Neuronal stem cell (in vitro differentiated cells): ENCODE results near the gene PPP3CA.
"Not testable (repeated sequence)": the region's sequence is repeated elsewhere in the genome, so short reads cannot be mapped to it uniquely, and the experiment has no call there.

Experiments used
- DNase-seq: peaks from one replicate; pipeline ENCODE4 v3.0.0-alpha.2; 2013; ENCODE audit warnings: low spot score
- H2AFZ ChIP-seq: one replicate; pipeline ENCODE4 v1.6.1; 2013; ENCODE audit warnings: mild to moderate bottlenecking, low read length, inconsistent platforms
- H2AK5ac ChIP-seq: 2 replicates; pipeline ENCODE4 v1.6.1; 2013; ENCODE audit warnings: low read depth, mild to moderate bottlenecking, inconsistent platforms, low read length, moderate library complexity, mixed read lengths
- H2BK120ac ChIP-seq: 2 replicates; pipeline ENCODE4 v1.6.1; 2013; ENCODE audit warnings: low read depth, mild to moderate bottlenecking, inconsistent platforms, low read length, moderate library complexity, mixed read lengths
- H2BK12ac ChIP-seq: one replicate; pipeline ENCODE4 v1.6.1; 2013; ENCODE audit warnings: low read length, inconsistent platforms
- H2BK15ac ChIP-seq: 2 replicates; pipeline ENCODE4 v1.6.1; 2013; ENCODE audit warnings: mild to moderate bottlenecking, low read length, inconsistent platforms, mixed read lengths
- H2BK5ac ChIP-seq: one replicate; pipeline ENCODE4 v1.6.1; 2013; ENCODE audit warnings: inconsistent platforms, mild to moderate bottlenecking, low read length, moderate library complexity
- H3K14ac ChIP-seq: one replicate; pipeline ENCODE4 v1.6.1; 2013; ENCODE audit warnings: low read length, inconsistent platforms
- H3K18ac ChIP-seq: 2 replicates; pipeline ENCODE4 v1.6.1; 2013; ENCODE audit warnings: low read length, inconsistent platforms
- H3K23ac ChIP-seq: 2 replicates; pipeline ENCODE4 v1.6.1; 2013; ENCODE audit warnings: low read depth, mild to moderate bottlenecking, mixed read lengths, low read length, inconsistent platforms; ENCODE audit not compliant: poor library complexity
- H3K27ac ChIP-seq: replicated peaks from 3 replicates; pipeline ENCODE4 v1.5.1; 2013; ENCODE audit warnings: low read length, inconsistent platforms
- H3K27me3 ChIP-seq, 3 experiments: 2 replicates each; pipeline ENCODE4 v1.6.1; 2013; ENCODE audit warnings: low read length in 3 of 3, mild to moderate bottlenecking in 2 of 3, inconsistent platforms in 1 of 3, low read depth in 1 of 3, mixed read lengths in 1 of 3, moderate library complexity in 1 of 3; ENCODE audit not compliant: control insufficient read depth in 3 of 3, insufficient read depth in 3 of 3
- H3K36me3 ChIP-seq, 2 donors: replicated peaks in 1 of 2; 2 replicates each; pipeline ENCODE4 v1.6.1; 2013; ENCODE audit warnings: low read length in 2 of 2; ENCODE audit not compliant: control insufficient read depth in 2 of 2, insufficient read depth in 2 of 2
- H3K4ac ChIP-seq: 2 replicates; pipeline ENCODE4 v1.6.1; 2013; ENCODE audit warnings: inconsistent platforms, mild to moderate bottlenecking, low read length, moderate library complexity
- H3K4me1 ChIP-seq, 2 donors: 1 replicate in 1 of 2; 2 replicates in 1 of 2; pipeline ENCODE4 v1.6.1; 2013; ENCODE audit warnings: low read length in 2 of 2, low read depth in 1 of 2; ENCODE audit not compliant: control insufficient read depth in 2 of 2, insufficient read depth in 1 of 2
- H3K4me2 ChIP-seq: one replicate; pipeline ENCODE4 v1.6.1; 2013; ENCODE audit warnings: mild to moderate bottlenecking, low read length, inconsistent platforms; ENCODE audit not compliant: insufficient read depth, poor library complexity, severe bottlenecking
- H3K4me3 ChIP-seq, 2 donors: 2 replicates each; pipeline ENCODE4 v1.5.1; 2013; ENCODE audit warnings: low read length in 2 of 2, mild to moderate bottlenecking in 2 of 2, inconsistent platforms in 1 of 2, moderate library complexity in 1 of 2
- H3K79me1 ChIP-seq: one replicate; pipeline ENCODE4 v1.6.1; 2013; ENCODE audit warnings: low read depth, mild to moderate bottlenecking, inconsistent platforms, low read length, moderate library complexity
- H3K9ac ChIP-seq: one replicate; pipeline ENCODE4 v1.6.1; 2013; ENCODE audit warnings: mild to moderate bottlenecking, low read depth, low read length, inconsistent platforms; ENCODE audit not compliant: poor library complexity
- H3K9me3 ChIP-seq, 2 donors: replicated peaks in 1 of 2; 2 replicates each; pipeline versions ENCODE3 to v1.6.1; 2013; ENCODE audit warnings: low read length in 2 of 2, mild to moderate bottlenecking in 2 of 2, inconsistent platforms in 1 of 2, low read depth in 1 of 2, mixed read lengths in 1 of 2, moderate library complexity in 1 of 2; ENCODE audit not compliant: control insufficient read depth in 2 of 2, insufficient read depth in 1 of 2
- H4K8ac ChIP-seq: one replicate; pipeline ENCODE4 v1.6.1; 2013; ENCODE audit warnings: low read depth, mild to moderate bottlenecking, inconsistent platforms, low read length, moderate library complexity
- H4K91ac ChIP-seq: one replicate; pipeline ENCODE4 v1.6.1; 2013; ENCODE audit warnings: low read length, low read depth, mild to moderate bottlenecking, inconsistent platforms; ENCODE audit not compliant: poor library complexity
- WGBS, 2 donors: extraction: QIAGEN DNeasy Blood & Tissue Kit; methylation state at CpG; one replicate each; pipeline ENCODE4 v1.1.7; 2013; ENCODE audit warnings: missing lambda C conversion rate in 2 of 2, mixed read lengths in 1 of 2; ENCODE audit not compliant: insufficient read length in 2 of 2, insufficient replicate concordance in 1 of 2; ENCODE audit errors: extremely low coverage in 2 of 2; 5-methylcytosine and 5-hydroxymethylcytosine counted together

The PPP3CA gene

GRCh38 chr4:101131058-101131457 lies 216.3 kb downstream of the PPP3CA start:
- DNase-seq, H2BK15ac ChIP-seq, H4K8ac ChIP-seq, H3K14ac ChIP-seq, H3K4me2 ChIP-seq, H3K4me3 ChIP-seq, H2BK5ac ChIP-seq, H3K9ac ChIP-seq, H3K9me3 ChIP-seq, H2AFZ ChIP-seq, H4K91ac ChIP-seq, H2AK5ac ChIP-seq, H2BK12ac ChIP-seq, H3K36me3 ChIP-seq, H3K79me1 ChIP-seq, H3K4me1 ChIP-seq, H3K23ac ChIP-seq, H3K4ac ChIP-seq, H3K27ac ChIP-seq, H2BK120ac ChIP-seq, H3K27me3 ChIP-seq, H3K18ac ChIP-seq: not testable (repeated sequence)
- no CpG with 5 or more reads among the region's 5 CpGs for WGBS, 2 donors

GRCh38 chr4:101128898-101129297 lies 218.4 kb downstream of the PPP3CA start:
- H2BK5ac ChIP-seq, H2AK5ac ChIP-seq, H2BK15ac ChIP-seq, H3K9ac ChIP-seq, H3K23ac ChIP-seq, H3K18ac ChIP-seq, H4K8ac ChIP-seq, H3K14ac ChIP-seq, DNase-seq, H4K91ac ChIP-seq, H3K4me1 ChIP-seq, H3K36me3 ChIP-seq, H2AFZ ChIP-seq, H3K79me1 ChIP-seq, H3K4me3 ChIP-seq, H3K27me3 ChIP-seq, H2BK120ac ChIP-seq, H2BK12ac ChIP-seq, H3K9me3 ChIP-seq, H3K27ac ChIP-seq, H3K4me2 ChIP-seq, H3K4ac ChIP-seq: not testable (repeated sequence)
- WGBS, 2 donors: no CpG with 5 or more reads among the region's 1 CpG

- Histone ChIP-seq H3K14ac (no peak overlapping the region), H3K4ac (no peak overlapping the region), H4K8ac (no peak overlapping the region), H4K91ac (no peak overlapping the region), H3K27me3 (no peaks in the 10 kb centered on the region), H3K23ac (no peak overlapping the region), H2AK5ac (no peak overlapping the region), H2BK120ac (no peak overlapping the region), H3K4me1 (no peaks in the 10 kb centered on the region), H3K9me3 (peaks cover 0 to 2% of the 10 kb centered on the region in 2 donors), H2BK12ac (no peak overlapping the region), H3K79me1 (peaks cover 4% of the 10 kb centered on the region), H3K9ac (no peak overlapping the region), H2BK15ac (no peak overlapping the region), H3K4me2 (no peak overlapping the region), H3K4me3 (no peak overlapping the region), H2BK5ac (no peak overlapping the region), H3K36me3 (no peaks in the 10 kb centered on the region), H3K18ac (peak overlapping the region; percentile 28), H3K27ac (no peak overlapping the region), H2AFZ (no peak overlapping the region)
- WGBS, 2 donors: no CpG with 5 or more reads among the region's 10 CpGs
- DNase-seq: no peak
These were observed 218.9 kb downstream of the PPP3CA start for GRCh38 chr4:101128473-101128872.

- no peak overlapping the region for H2BK120ac ChIP-seq
- no peak overlapping the region for H3K27ac ChIP-seq
- peaks cover 0 to 2% of the 10 kb centered on the region in 2 donors for H3K9me3 ChIP-seq
- H3K27me3 ChIP-seq: no peaks in the 10 kb centered on the region
- no peak overlapping the region for H2BK15ac ChIP-seq
- no peaks in the 10 kb centered on the region for H3K36me3 ChIP-seq
- H3K4me2 ChIP-seq: no peak overlapping the region
- H3K4ac ChIP-seq: no peak overlapping the region
- H3K9ac ChIP-seq: no peak overlapping the region
- DNase-seq: no peak
- no peak overlapping the region for H2AFZ ChIP-seq
- H2BK12ac ChIP-seq: no peak overlapping the region
- H3K18ac ChIP-seq: no peak overlapping the region
- no CpG with 5 or more reads among the region's 3 CpGs for WGBS, 2 donors
- H3K14ac ChIP-seq: no peak overlapping the region
- no peak overlapping the region for H3K23ac ChIP-seq
- peaks cover 4% of the 10 kb centered on the region for H3K79me1 ChIP-seq
- no peak overlapping the region for H2BK5ac ChIP-seq
- H3K4me3 ChIP-seq: no peak overlapping the region
- no peak overlapping the region for H4K91ac ChIP-seq
- no peaks in the 10 kb centered on the region for H3K4me1 ChIP-seq
- no peak overlapping the region for H4K8ac ChIP-seq
- no peak overlapping the region for H2AK5ac ChIP-seq
These were observed 220.0 kb downstream of the PPP3CA start for GRCh38 chr4:101127176-101127790.
